Measurements from ENCODE around the gene GALK2.

DNA sequence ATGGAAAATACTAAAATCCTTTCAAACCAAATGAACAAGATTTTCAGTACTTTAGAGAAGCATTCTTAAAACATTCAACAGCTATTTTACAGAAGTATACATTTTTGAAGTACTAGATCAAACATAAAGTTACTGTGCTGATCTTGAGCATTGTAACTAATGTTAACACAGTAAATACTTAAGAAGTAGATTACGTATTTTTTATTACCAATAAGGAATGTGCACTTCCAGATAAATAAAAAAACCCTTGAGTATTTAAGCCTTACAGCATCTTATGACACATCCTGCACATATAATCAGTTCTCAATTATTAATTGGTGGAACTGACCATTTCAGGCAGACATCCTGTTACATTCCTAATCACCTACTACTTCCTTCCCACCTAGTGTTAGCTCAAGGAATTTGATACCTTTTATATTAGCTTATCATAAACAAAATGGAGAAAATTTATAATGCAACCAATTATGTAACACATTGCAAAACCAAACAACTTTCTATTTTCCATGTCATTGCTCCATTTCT lies 47.4 kb upstream of the GALK2 start:
- TF ChIP-seq ZSCAN20 (CRISPR knock-in tag; IDR thresholded peaks at IDR 0.05), result no peak
- no peak for TF ChIP-seq NR3C1 (IDR thresholded peaks at IDR 0.05)
- no peak for TF ChIP-seq POLR2A (IDR thresholded peaks at IDR 0.05; ENCODE audit: low read length)
- no peak for TF ChIP-seq HDAC2 (IDR thresholded peaks at IDR 0.05)
- TF ChIP-seq, protein P1, sequence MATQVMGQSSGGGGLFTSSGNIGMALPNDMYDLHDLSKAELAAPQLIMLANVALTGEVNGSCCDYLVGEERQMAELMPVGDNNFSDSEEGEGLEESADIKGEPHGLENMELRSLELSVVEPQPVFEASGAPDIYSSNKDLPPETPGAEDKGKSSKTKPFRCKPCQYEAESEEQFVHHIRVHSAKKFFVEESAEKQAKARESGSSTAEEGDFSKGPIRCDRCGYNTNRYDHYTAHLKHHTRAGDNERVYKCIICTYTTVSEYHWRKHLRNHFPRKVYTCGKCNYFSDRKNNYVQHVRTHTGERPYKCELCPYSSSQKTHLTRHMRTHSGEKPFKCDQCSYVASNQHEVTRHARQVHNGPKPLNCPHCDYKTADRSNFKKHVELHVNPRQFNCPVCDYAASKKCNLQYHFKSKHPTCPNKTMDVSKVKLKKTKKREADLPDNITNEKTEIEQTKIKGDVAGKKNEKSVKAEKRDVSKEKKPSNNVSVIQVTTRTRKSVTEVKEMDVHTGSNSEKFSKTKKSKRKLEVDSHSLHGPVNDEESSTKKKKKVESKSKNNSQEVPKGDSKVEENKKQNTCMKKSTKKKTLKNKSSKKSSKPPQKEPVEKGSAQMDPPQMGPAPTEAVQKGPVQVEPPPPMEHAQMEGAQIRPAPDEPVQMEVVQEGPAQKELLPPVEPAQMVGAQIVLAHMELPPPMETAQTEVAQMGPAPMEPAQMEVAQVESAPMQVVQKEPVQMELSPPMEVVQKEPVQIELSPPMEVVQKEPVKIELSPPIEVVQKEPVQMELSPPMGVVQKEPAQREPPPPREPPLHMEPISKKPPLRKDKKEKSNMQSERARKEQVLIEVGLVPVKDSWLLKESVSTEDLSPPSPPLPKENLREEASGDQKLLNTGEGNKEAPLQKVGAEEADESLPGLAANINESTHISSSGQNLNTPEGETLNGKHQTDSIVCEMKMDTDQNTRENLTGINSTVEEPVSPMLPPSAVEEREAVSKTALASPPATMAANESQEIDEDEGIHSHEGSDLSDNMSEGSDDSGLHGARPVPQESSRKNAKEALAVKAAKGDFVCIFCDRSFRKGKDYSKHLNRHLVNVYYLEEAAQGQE (IDR thresholded peaks at IDR 0.05), result no peak
- no peak for TF ChIP-seq EP300 (IDR thresholded peaks at IDR 0.05)
